SU-DHL-6 (cell line): Measurements from ENCODE around the gene HSPA5.

ENCODE experiments used
- H2AFZ ChIP-seq: fragments of 200-600 bp; sonication (generic); 2 replicates; pipeline ENCODE4 v1.6.1; 2014; ENCODE audit warnings: low read depth, mild to moderate bottlenecking, moderate library complexity, mixed read lengths, antibody characterized with exemption, low read length; ENCODE audit not compliant: severe bottlenecking
- H3F3A ChIP-seq: fragments of 200-600 bp; shearing (Covaris generic); 2 replicates; pipeline ENCODE4 v1.6.0; 2016; ENCODE audit warnings: antibody characterized with exemption, mild to moderate bottlenecking; ENCODE audit not compliant: insufficient read depth
- H3K27ac ChIP-seq: fragments of 200-600 bp; sonication (generic); 2 replicates; pipeline ENCODE4 v1.5.1; 2016; ENCODE audit warnings: low read depth, mild to moderate bottlenecking, low read length, moderate library complexity, mixed read lengths
- H3K27me3 ChIP-seq: fragments of 200-600 bp; sonication (generic), shearing (Covaris generic); 2 replicates; pipeline ENCODE4 v1.6.0; 2014; ENCODE audit warnings: mild to moderate bottlenecking, low read length
- H3K36me3 ChIP-seq: fragments of 200-600 bp; sonication (generic); 2 replicates; pipeline ENCODE4 v1.6.1; 2014; ENCODE audit warnings: mild to moderate bottlenecking, low read length, mixed read lengths
- H3K4me2 ChIP-seq: fragments of 300-600, 200-600 bp; shearing (Covaris generic), sonication (generic); 2 replicates; pipeline ENCODE4 v1.6.0; 2014; ENCODE audit warnings: low read length, low read depth, mild to moderate bottlenecking; ENCODE audit not compliant: poor library complexity, severe bottlenecking
- H3K4me3 ChIP-seq: fragments of 200-600 bp; sonication (generic); 2 replicates; pipeline ENCODE4 v1.5.1; 2014; ENCODE audit warnings: antibody characterized with exemption, low read length, mild to moderate bottlenecking, mixed read lengths; ENCODE audit not compliant: insufficient read depth, poor library complexity, severe bottlenecking
- H3K79me2 ChIP-seq: fragments of 200-600 bp; sonication (generic); 2 replicates; pipeline ENCODE4 v1.6.1; 2014; ENCODE audit warnings: mild to moderate bottlenecking, low read length, moderate library complexity; ENCODE audit not compliant: insufficient read depth
- H3K9ac ChIP-seq: fragments of 200-600 bp; sonication (generic); 2 replicates; pipeline ENCODE4 v1.7.0; 2014; ENCODE audit warnings: mild to moderate bottlenecking, low read length
- H3K9me2 ChIP-seq: fragments of 200-600 bp; sonication (generic); replicated peaks from 2 replicates; pipeline ENCODE4 v1.6.1; 2014; ENCODE audit warnings: low read length; ENCODE audit not compliant: insufficient read depth
- H3K9me3 ChIP-seq: fragments of 200-600 bp; sonication (generic); 2 replicates; pipeline ENCODE4 v1.6.1; 2014; ENCODE audit warnings: low read length, mixed read lengths; ENCODE audit not compliant: insufficient read depth
- H4K20me1 ChIP-seq: fragments of 200-600 bp; sonication (generic); 2 replicates; pipeline ENCODE4 v1.6.1; 2014; ENCODE audit warnings: low read depth, mild to moderate bottlenecking, antibody characterized with exemption, low read length, moderate library complexity, mixed read lengths
- CTCF ChIP-seq: fragments of 200-600 bp; sonication (generic); IDR thresholded peaks from one replicate; pipeline ENCODE4 v1.5.1; 2017; ENCODE audit warnings: antibody characterized with exemption, mild to moderate bottlenecking, low read length, moderate library complexity; ENCODE audit not compliant: insufficient read depth, poor library complexity, severe bottlenecking
- EZH2phosphoT487 ChIP-seq: fragments of 200-600 bp; sonication (generic), shearing (Covaris generic); conservative IDR thresholded peaks from 2 replicates; pipeline ENCODE4 v1.6.1; 2018; ENCODE audit warnings: mild to moderate bottlenecking, antibody characterized with exemption, low read length, moderate library complexity, mixed read lengths

The HSPA5 gene

DNA sequence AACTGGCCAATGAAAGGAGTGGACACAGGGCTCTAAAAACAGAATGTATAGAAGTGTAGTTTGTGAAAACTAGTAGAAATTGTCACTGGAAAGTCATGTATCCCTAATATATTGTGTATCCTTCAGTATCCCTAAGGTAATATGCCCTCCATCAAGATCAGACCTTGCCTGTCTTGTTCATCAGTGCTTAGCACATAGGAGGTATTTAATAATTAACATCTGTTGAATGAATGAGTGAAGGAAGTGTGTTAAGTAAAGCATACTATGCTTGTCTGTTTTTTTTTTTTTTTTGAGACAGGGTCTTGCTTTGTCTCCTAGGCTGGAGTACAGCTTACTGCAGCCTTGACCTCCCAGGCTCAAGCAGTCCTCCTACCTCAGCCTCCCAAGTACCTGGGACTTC lies 36.3 kb upstream of the HSPA5 start:
- no peaks in the 10 kb centered on the region for H3K27me3 ChIP-seq
- H3K36me3 ChIP-seq, result no peaks in the 10 kb centered on the region
- no peaks in the 10 kb centered on the region for H3K9me2 ChIP-seq
- H2AFZ ChIP-seq, result no peak overlapping the region
- H4K20me1 ChIP-seq, result no peaks in the 10 kb centered on the region
- H3K9ac ChIP-seq, result no peak overlapping the region
- H3K9me3 ChIP-seq, result no peaks in the 10 kb centered on the region
- no peak overlapping the region for H3K4me2 ChIP-seq
- H3K27ac ChIP-seq, result no peak overlapping the region
- no peak overlapping the region for H3K4me3 ChIP-seq
- no peak for TF ChIP-seq CTCF
- H3F3A ChIP-seq, result no peaks in the 10 kb centered on the region
- H3K79me2 ChIP-seq, result peaks cover 90% of the 10 kb centered on the region

DNA sequence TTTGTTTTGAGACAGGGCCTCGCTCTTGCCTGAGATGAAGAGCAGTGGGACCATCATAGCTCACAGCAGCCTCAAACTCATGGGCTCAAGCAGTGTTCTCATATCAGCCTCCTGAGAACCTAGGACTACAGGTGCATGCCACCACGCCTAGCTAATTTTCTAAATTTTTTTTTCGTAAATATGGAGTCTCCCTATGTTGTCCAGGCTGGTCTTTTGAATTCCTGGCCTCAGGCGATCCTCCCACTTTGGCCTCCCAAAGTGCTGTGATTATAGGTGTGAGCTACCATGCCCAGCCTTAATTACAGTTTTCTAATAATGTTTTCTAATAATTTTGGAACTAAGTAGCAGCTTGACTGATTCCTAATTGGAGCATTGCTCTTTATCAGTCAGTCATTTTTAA lies 35.6 kb upstream of the HSPA5 start:
- H3K27ac ChIP-seq, result no peak overlapping the region
- no peaks in the 10 kb centered on the region for H4K20me1 ChIP-seq
- no peak overlapping the region for H3K9ac ChIP-seq

GRCh38 chr9:125272697-125273096 lies 31.6 kb upstream of the HSPA5 start:
- H3K4me3 ChIP-seq, result no peak overlapping the region

More for the DNA sequence above, 35.6 kb upstream of the HSPA5 start:
- no peaks in the 10 kb centered on the region for H3K9me2 ChIP-seq
- H3K79me2 ChIP-seq, result peaks cover 94% of the 10 kb centered on the region
- H3K9me3 ChIP-seq, result no peaks in the 10 kb centered on the region
- H3F3A ChIP-seq, result no peaks in the 10 kb centered on the region
- no peak overlapping the region for H3K4me2 ChIP-seq
- TF ChIP-seq EZH2phosphoT487 (no peak), CTCF (no peak)
- no peaks in the 10 kb centered on the region for H3K27me3 ChIP-seq
- H3K36me3 ChIP-seq, result no peaks in the 10 kb centered on the region
- H2AFZ ChIP-seq, result no peak overlapping the region
- no peak overlapping the region for H3K4me3 ChIP-seq

More at GRCh38 chr9:125272697-125273096, 31.6 kb upstream of the HSPA5 start:
- Histone ChIP-seq H3K9me2 (no peaks in the 10 kb centered on the region), H3K9me3 (no peaks in the 10 kb centered on the region), H3K4me2 (no peak overlapping the region), H2AFZ (no peak overlapping the region), H3K27ac (no peak overlapping the region), H3K36me3 (no peaks in the 10 kb centered on the region), H3F3A (no peaks in the 10 kb centered on the region), H3K27me3 (no peaks in the 10 kb centered on the region), H3K9ac (no peak overlapping the region), H3K79me2 (peaks cover 88% of the 10 kb centered on the region), H4K20me1 (no peaks in the 10 kb centered on the region)
- no peak for TF ChIP-seq EZH2phosphoT487
- no peak for TF ChIP-seq CTCF
